H1 (cell line): ENCODE results near the gene WDFY1. TPM values are rescaled to one million over a fixed set of nuclear protein-coding genes. Genes with fewer than 3 reads are reported as not detected.

ENCODE experiments used
- CTCF ChIA-PET: fragments of 300-600 bp; sonication (Branson Sonifier 250); formaldehyde crosslinking; loops from one replicate; lab custom pipeline; 2021; ENCODE audit not compliant: partially characterized antibody; lab: Charles Lee
- POLR2A ChIA-PET: fragments of 300-600 bp; sonication (Branson Sonifier 250); formaldehyde crosslinking; loops from one replicate; lab custom pipeline; 2021; ENCODE audit warnings: inconsistent platforms; ENCODE audit not compliant: partially characterized antibody; lab: Charles Lee
- DNase-seq, 2 experiments: peaks; one replicate each; pipeline versions ENCODE4 v3.0.0 to v3.0.0-alpha.2; 2010 to 2022; ENCODE audit warnings: low spot score in 2 of 2, low read depth in 1 of 2, mixed read lengths in 1 of 2
- FAIRE-seq: peaks from 2 replicates; lab custom pipeline; 2011; peaks lifted over from hg19 to GRCh38; lab: Jason Lieb, UNC
- H2AFZ ChIP-seq: 2 replicates; pipeline ENCODE4 v1.8.1; 2012; ENCODE audit warnings: low read length, inconsistent platforms
- H2AK5ac ChIP-seq: 2 replicates; pipeline ENCODE4 v1.6.1; 2013; ENCODE audit warnings: low read depth, low read length
- H2BK120ac ChIP-seq: replicated peaks from 2 replicates; pipeline ENCODE3; 2013; ENCODE audit warnings: low read depth, low read length, inconsistent platforms
- H2BK12ac ChIP-seq: 2 replicates; pipeline ENCODE4 v1.6.1; 2013; ENCODE audit warnings: low read depth, low read length
- H2BK15ac ChIP-seq: 2 replicates; pipeline ENCODE4 v1.6.1; 2013; ENCODE audit warnings: low read length
- H2BK20ac ChIP-seq: 2 replicates; pipeline ENCODE4 v1.6.1; 2013; ENCODE audit warnings: low read length
- H2BK5ac ChIP-seq: 2 replicates; pipeline ENCODE4 v1.6.1; 2013; ENCODE audit warnings: low read depth, low read length
- H3K14ac ChIP-seq: 2 replicates; pipeline ENCODE4 v1.6.1; 2013; ENCODE audit warnings: inconsistent platforms; ENCODE audit not compliant: insufficient read length
- H3K18ac ChIP-seq: 2 replicates; pipeline ENCODE4 v1.6.1; 2013; ENCODE audit warnings: low read length; ENCODE audit errors: extremely low read depth
- H3K23ac ChIP-seq: 2 replicates; pipeline ENCODE4 v1.6.1; 2013; ENCODE audit warnings: inconsistent platforms; ENCODE audit not compliant: insufficient read length
- H3K23me2 ChIP-seq: 2 replicates; pipeline ENCODE4 v1.6.1; 2013; ENCODE audit warnings: low read depth, low read length
- H3K27ac ChIP-seq: 2 replicates; pipeline ENCODE4 v1.6.1; 2011; ENCODE audit warnings: low read depth, low read length, inconsistent platforms
- H3K27me3 ChIP-seq, 4 experiments: replicated peaks in 1 of 4; 1 replicate in 1 of 4; 2 replicates in 3 of 4; pipeline versions ENCODE4 v1.6.1 to v1.8.1; 2011 to 2013; ENCODE audit warnings: low read length in 3 of 4, mild to moderate bottlenecking in 3 of 4, inconsistent platforms in 2 of 4, mixed read lengths in 2 of 4, moderate library complexity in 1 of 4; ENCODE audit not compliant: control insufficient read depth in 3 of 4, insufficient read depth in 3 of 4; ENCODE audit errors: extremely low read depth in 1 of 4
- H3K36me3 ChIP-seq, 4 experiments: 2 replicates each; pipeline versions ENCODE4 v1.6.1 to v1.8.1; 2011 to 2013; ENCODE audit warnings: mild to moderate bottlenecking in 4 of 4, low read length in 3 of 4, moderate library complexity in 2 of 4, control low read depth in 1 of 4, inconsistent platforms in 1 of 4; ENCODE audit not compliant: insufficient read depth in 4 of 4, control insufficient read depth in 2 of 4
- H3K4ac ChIP-seq: replicated peaks from 2 replicates; pipeline ENCODE3; 2013; ENCODE audit warnings: low read length, low read depth, mixed read lengths, inconsistent platforms; ENCODE audit not compliant: insufficient read length
- H3K4me1 ChIP-seq, 4 experiments: replicated peaks in 1 of 4; 1 replicate in 1 of 4; 2 replicates in 3 of 4; pipeline versions ENCODE4 v1.6.1 to v1.8.1; 2011 to 2013; ENCODE audit warnings: low read length in 3 of 4, inconsistent platforms in 2 of 4, mixed read lengths in 1 of 4; ENCODE audit not compliant: insufficient read depth in 4 of 4, control insufficient read depth in 3 of 4
- H3K4me2 ChIP-seq, 2 experiments: 2 replicates each; pipeline versions ENCODE4 v1.6.1 to v1.8.1; 2011 to 2013; ENCODE audit warnings: low read depth in 2 of 2, low read length in 2 of 2, control low read depth in 1 of 2, inconsistent platforms in 1 of 2, mild to moderate bottlenecking in 1 of 2; ENCODE audit not compliant: insufficient read depth in 1 of 2
- H3K4me3 ChIP-seq, 4 experiments: fragments of 200-600, 300-600 bp in 1 of 4; sonication (generic), shearing (Covaris generic), sonication (Bioruptor Twin) in 1 of 4; 2 replicates each; pipeline versions ENCODE4 v1.5.1 to v1.8.1; 2011 to 2016; ENCODE audit warnings: low read length in 4 of 4, low read depth in 3 of 4, control low read depth in 2 of 4, inconsistent platforms in 2 of 4, mild to moderate bottlenecking in 2 of 4, mixed read lengths in 1 of 4, moderate library complexity in 1 of 4; ENCODE audit not compliant: insufficient read depth in 2 of 4; ENCODE audit errors: extremely low read depth in 1 of 4
- H3K56ac ChIP-seq: replicated peaks from 2 replicates; pipeline ENCODE3; 2013; ENCODE audit warnings: low read depth, mild to moderate bottlenecking, mixed read lengths, low read length, inconsistent platforms; ENCODE audit not compliant: insufficient read length
- H3K79me1 ChIP-seq: 2 replicates; pipeline ENCODE4 v1.6.1; 2013; ENCODE audit warnings: low read depth, low read length, control low read depth
- H3K79me2 ChIP-seq, 2 experiments: 2 replicates each; pipeline versions ENCODE4 v1.6.1 to v1.8.1; 2012 to 2013; ENCODE audit warnings: low read length in 2 of 2, mild to moderate bottlenecking in 2 of 2, inconsistent platforms in 1 of 2; ENCODE audit not compliant: insufficient read depth in 2 of 2, control insufficient read depth in 1 of 2
- H3K9ac ChIP-seq, 4 experiments: replicated peaks in 1 of 4; 1 replicate in 1 of 4; 2 replicates in 3 of 4; pipeline versions ENCODE4 v1.6.1 to v1.8.1; 2011 to 2013; ENCODE audit warnings: low read depth in 3 of 4, low read length in 3 of 4, control low read depth in 2 of 4, mild to moderate bottlenecking in 2 of 4, moderate library complexity in 2 of 4, inconsistent platforms in 1 of 4; ENCODE audit errors: extremely low read depth in 1 of 4
- H3K9me3 ChIP-seq, 2 experiments: 2 replicates each; pipeline versions ENCODE4 v1.6.1 to v1.8.1; 2012 to 2013; ENCODE audit warnings: mild to moderate bottlenecking in 2 of 2, moderate library complexity in 2 of 2, control low read depth in 1 of 2, inconsistent platforms in 1 of 2, low read depth in 1 of 2, low read length in 1 of 2, mixed read lengths in 1 of 2; ENCODE audit not compliant: insufficient read depth in 2 of 2
- H4K20me1 ChIP-seq, 2 experiments: replicated peaks in 1 of 2; 2 replicates each; pipeline versions ENCODE3 to v1.8.1; 2011 to 2013; ENCODE audit warnings: inconsistent platforms in 2 of 2, low read length in 2 of 2, mild to moderate bottlenecking in 1 of 2; ENCODE audit not compliant: insufficient read depth in 2 of 2, control insufficient read depth in 1 of 2
- H4K5ac ChIP-seq: 2 replicates; pipeline ENCODE4 v1.6.1; 2013; ENCODE audit warnings: low read length, low read depth, mixed read lengths, inconsistent platforms; ENCODE audit not compliant: insufficient read length
- H4K8ac ChIP-seq: 2 replicates; pipeline ENCODE4 v1.8.0; 2013; ENCODE audit warnings: mild to moderate bottlenecking, moderate library complexity, low read length, inconsistent platforms; ENCODE audit not compliant: insufficient read depth; ENCODE audit errors: extremely low read depth
- H4K91ac ChIP-seq: replicated peaks from 2 replicates; pipeline ENCODE3; 2013; ENCODE audit warnings: low read length, mixed read lengths, inconsistent platforms; ENCODE audit not compliant: insufficient read length
- CBX5 ChIP-seq: fragments of 300-800, 300-1000 bp; sonication (generic); IDR thresholded peaks from 2 replicates; pipeline ENCODE4 v1.7.1; 2016; ENCODE audit warnings: antibody characterized with exemption, low read length, low read depth
- CHD1 ChIP-seq: IDR thresholded peaks from 2 replicates; pipeline ENCODE4 v1.6.1; 2012; ENCODE audit warnings: low read depth, low read length, improper control_type of control experiment
- EGR1 ChIP-seq: IDR thresholded peaks from 2 replicates; pipeline ENCODE4 v1.6.1; 2011; ENCODE audit warnings: low read depth, low read length, borderline replicate concordance
- RAD21 ChIP-seq, 2 experiments: IDR thresholded peaks in 1 of 2; conservative IDR thresholded peaks in 1 of 2; 2 replicates each; pipeline ENCODE4 v1.6.1; 2011; ENCODE audit warnings: low read depth in 2 of 2, low read length in 2 of 2, improper control_type of control experiment in 1 of 2, inconsistent platforms in 1 of 2, mild to moderate bottlenecking in 1 of 2, moderate library complexity in 1 of 2
- SP4 ChIP-seq: IDR thresholded peaks from 2 replicates; pipeline ENCODE4 v1.6.1; 2012; ENCODE audit warnings: low read length, inconsistent platforms
- WGBS, 2 experiments: shearing (Covaris generic) in 1 of 2; methylation state at CpG; one replicate each; pipeline versions ENCODE4 v1.1.6 to v1.1.7; 2013 to 2015; ENCODE audit warnings: low lambda C conversion rate in 2 of 2, mixed read lengths in 2 of 2, inconsistent platforms in 1 of 2, low coverage in 1 of 2, missing lambda C conversion rate in 1 of 2; ENCODE audit not compliant: insufficient replicate concordance in 2 of 2, insufficient coverage in 1 of 2, insufficient read length in 1 of 2; ENCODE audit errors: extremely low coverage in 1 of 2, missing lambda C conversion rate in 1 of 2; 5-methylcytosine and 5-hydroxymethylcytosine counted together
- polyA plus RNA-seq, 7 experiments: library from polyadenylated mRNA; depleted of rRNA in 3 of 7; stranded (reverse) in 5 of 7; unstranded in 2 of 7; fragments of >200 nt in 5 of 7; fragments of 200-250 nt in 2 of 7; gene quantifications; 1 replicate in 5 of 7; 2 replicates in 1 of 7; 4 replicates in 1 of 7; pipeline versions ENCODE4 v1.2.1 to v1.2.3, GENCODE V29; 2011 to 2013; ENCODE audit warnings: missing spikeins in 2 of 7, mixed read lengths in 2 of 7
- total RNA-seq: library from RNA; stranded (reverse); fragmentation: NEBNext Ultra II Directional; extraction: Animal tissue kit (Norgen Biotek cat#: 25700); gene quantifications from 2 replicates; pipeline ENCODE4 v1.2.1, GENCODE V29; 2021
- TF ChIP-seq, protein P1 (sequence below), 3 experiments: IDR thresholded peaks; 1 replicate in 2 of 3; 2 replicates in 1 of 3; pipeline versions ENCODE4 v1.5.1 to v1.6.1; 2011; ENCODE audit warnings: low read length in 3 of 3, mild to moderate bottlenecking in 3 of 3, inconsistent platforms in 2 of 3, low read depth in 1 of 3, moderate library complexity in 1 of 3; ENCODE audit not compliant: insufficient read depth in 1 of 3; ENCODE audit errors: control extremely low read depth in 1 of 3

Gene WDFY1
- total and polyA plus RNA-seq, 2 of the 8 experiments (the other 6 are each of a cell fraction or from before 2014, with no cell fraction given): 68.4 to 94.7 TPM

DNA sequence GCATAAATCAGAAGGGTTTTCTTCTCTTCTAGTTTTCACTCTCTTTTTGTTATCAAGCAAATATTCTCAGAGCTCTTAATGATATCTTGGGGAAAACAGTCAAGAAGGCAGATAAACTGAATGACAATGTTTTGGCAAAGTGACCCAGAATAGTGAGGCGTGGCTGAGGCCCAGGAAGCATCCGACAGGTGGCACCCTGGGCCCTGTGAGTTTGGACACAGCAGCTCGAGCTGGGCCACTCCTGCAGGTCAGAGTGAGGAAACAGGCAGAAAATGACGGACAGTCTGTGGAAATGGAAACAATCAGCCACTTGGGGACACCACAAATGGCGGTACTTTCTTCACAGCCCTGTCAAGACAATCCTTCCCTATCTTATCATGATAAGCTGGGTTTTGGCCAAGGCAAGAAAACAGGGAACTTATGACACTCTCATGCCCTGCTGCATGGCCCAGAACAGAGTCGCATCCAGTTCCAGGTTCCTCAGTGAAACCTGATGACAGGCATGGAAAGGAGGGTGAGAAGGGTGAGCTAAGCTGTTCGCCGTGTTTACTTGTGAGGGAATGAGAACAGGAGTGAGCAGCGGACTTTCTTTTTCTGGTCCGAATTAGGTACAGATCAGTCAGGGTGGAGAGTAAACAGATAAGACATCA is 44.2 kb upstream of the WDFY1 start:
- Histone ChIP-seq H3K18ac (no peak overlapping the region), H3K27me3 (no peaks in the 10 kb centered on the region), H4K20me1 (peaks cover 0 to 3% of the 10 kb centered on the region in 2 experiments), H3K23ac (no peak overlapping the region), H4K91ac (no peak overlapping the region), H2AK5ac (no peak overlapping the region), H3K9me3 (no peaks in the 10 kb centered on the region), H2BK5ac (no peak overlapping the region), H3K4ac (no peak overlapping the region), H3K79me1 (no peaks in the 10 kb centered on the region), H3K4me3 (no peak overlapping the region), H4K5ac (no peak overlapping the region), H3K14ac (no peak overlapping the region), H3K23me2 (no peaks in the 10 kb centered on the region), H2BK120ac (no peak overlapping the region), H3K36me3 (peaks cover 0 to 6% (median 3%) of the 10 kb centered on the region in 4 experiments; a peak in 5 of 8 replicates), H3K79me2 (no peaks in the 10 kb centered on the region), H2AFZ (no peak overlapping the region), H3K4me1 (peaks cover 0 to 4% (median 0%) of the 10 kb centered on the region in 4 experiments; a peak in 1 of 7 replicates)
- 81% methylated on average over 10 of the region's 10 CpGs; no CpG with 5 or more reads in 1 of the 2 experiments for WGBS, 2 experiments
- FAIRE-seq: no peak
- CTCF ChIA-PET: interaction anchor here (0.7 to 16.7 kb wide), 18 partner anchors 12 to 710 kb away, joined by 3 to 436 read pairs (median 4); partner anchors contain the start of gene SERPINE2
- DNase-seq: no peak
- TF ChIP-seq CHD1 (no peak), CBX5 (no peak), RAD21 (IDR thresholded peaks at IDR 0.05 in 1 of 2, conservative IDR thresholded peaks at IDR 0.05 in 1 of 2; ENCODE audit: low read depth in 2 of 2, low read length in 2 of 2) (peak; percentile 63 to 73), SP4 (no peak), EGR1 (no peak)
- TF ChIP-seq, protein P1, sequence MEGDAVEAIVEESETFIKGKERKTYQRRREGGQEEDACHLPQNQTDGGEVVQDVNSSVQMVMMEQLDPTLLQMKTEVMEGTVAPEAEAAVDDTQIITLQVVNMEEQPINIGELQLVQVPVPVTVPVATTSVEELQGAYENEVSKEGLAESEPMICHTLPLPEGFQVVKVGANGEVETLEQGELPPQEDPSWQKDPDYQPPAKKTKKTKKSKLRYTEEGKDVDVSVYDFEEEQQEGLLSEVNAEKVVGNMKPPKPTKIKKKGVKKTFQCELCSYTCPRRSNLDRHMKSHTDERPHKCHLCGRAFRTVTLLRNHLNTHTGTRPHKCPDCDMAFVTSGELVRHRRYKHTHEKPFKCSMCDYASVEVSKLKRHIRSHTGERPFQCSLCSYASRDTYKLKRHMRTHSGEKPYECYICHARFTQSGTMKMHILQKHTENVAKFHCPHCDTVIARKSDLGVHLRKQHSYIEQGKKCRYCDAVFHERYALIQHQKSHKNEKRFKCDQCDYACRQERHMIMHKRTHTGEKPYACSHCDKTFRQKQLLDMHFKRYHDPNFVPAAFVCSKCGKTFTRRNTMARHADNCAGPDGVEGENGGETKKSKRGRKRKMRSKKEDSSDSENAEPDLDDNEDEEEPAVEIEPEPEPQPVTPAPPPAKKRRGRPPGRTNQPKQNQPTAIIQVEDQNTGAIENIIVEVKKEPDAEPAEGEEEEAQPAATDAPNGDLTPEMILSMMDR (IDR thresholded peaks at IDR 0.05; ENCODE audit: control extremely low read depth in 1 of 3, insufficient read depth in 1 of 3, low read depth in 1 of 3, low read length in 3 of 3): peak; percentile 58 to 69 (median 58)
- TF ChIP-seq, all 59 proteins: peak for 2
- no peak overlapping the region for H4K8ac ChIP-seq
- H2BK15ac ChIP-seq: no peak overlapping the region
- no peak overlapping the region for H2BK20ac ChIP-seq
- H3K9ac ChIP-seq: no peak overlapping the region
- H3K4me2 ChIP-seq: no peak overlapping the region
- no peak overlapping the region for H3K27ac ChIP-seq
- POLR2A ChIA-PET: interaction anchor here (1.0 to 1.5 kb wide), 2 partner anchors 17 to 297 kb away, joined by 3 read pairs; no protein-coding TSS in a partner anchor
- H3K56ac ChIP-seq: no peak overlapping the region
- H2BK12ac ChIP-seq: no peak overlapping the region
